Activated T-helper 2 cell treated with anti-CD3 and anti-CD28 coated beads, Interferon-gamma antibody, Interleukin-2, Interleukin-4, amounts not matched to agents 10 μg/mL and 5 μg/mL and 100 μg/mL, durations not matched to agents 14 hours and 24 hours and 36 hours (primary cell): ENCODE results near the gene ZNF546. TPM values are rescaled to one million over a fixed set of nuclear protein-coding genes. Genes with fewer than 3 reads are reported as not detected.
A peak's percentile ranks its signal among the peaks of the same experiment; 100 is the strongest.

Experiments
- DNase-seq: peaks from one replicate; pipeline ENCODE4 v3.0.0; 2021; ENCODE audit warnings: low spot score
- H3K27ac Mint-ChIP-seq: one replicate; pipeline ENCODE4 v1.8.0; 2021; ENCODE audit warnings: mixed read lengths
- H3K27me3 Mint-ChIP-seq: one replicate; pipeline ENCODE4 v1.8.0; 2021; ENCODE audit warnings: low read depth, mixed read lengths
- H3K36me3 Mint-ChIP-seq: one replicate; pipeline ENCODE4 v1.8.0; 2021; ENCODE audit warnings: low read depth, mixed read lengths
- H3K4me1 Mint-ChIP-seq: one replicate; pipeline ENCODE4 v1.8.0; 2021; ENCODE audit warnings: low read depth, mixed read lengths
- H3K4me3 Mint-ChIP-seq: one replicate; pipeline ENCODE4 v1.8.0; 2021; ENCODE audit warnings: low read depth, mild to moderate bottlenecking, moderate library complexity, mixed read lengths
- H3K9me3 Mint-ChIP-seq: one replicate; pipeline ENCODE4 v1.8.0; 2021; ENCODE audit warnings: mixed read lengths
- intact Hi-C: fragments of 100-400 bp; cut with micrococcal nuclease; formaldehyde crosslinking; loops from one replicate; pipeline ENCODE4 v1.15.1; 2023
- total RNA-seq: library from RNA; stranded (reverse); gene quantifications from 2 replicates; pipeline ENCODE4 v1.2.3, GENCODE V29; 2022

ZNF546 gene
- total RNA-seq, 1 donor from 2014 or later = 4.6 TPM

- Mint-ChIP-seq H3K9me3 (no peaks in the 10 kb centered on the region), H3K27ac (peak overlapping the region; percentile 96), H3K27me3 (no peaks in the 10 kb centered on the region), H3K4me1 (peaks cover 42% of the 10 kb centered on the region), H3K36me3 (peaks cover 46% of the 10 kb centered on the region), H3K4me3 (peak overlapping the region; percentile 92)
- no peak for DNase-seq
- intact Hi-C loops = loop anchor here (1.0 to 5.0 kb wide), 2 partner anchors 29 to 138 kb away; partner anchors contain the start of gene DYRK1B
Observed at GRCh38 chr19:39969681-39970424, 27.0 kb upstream of the ZNF546 start.

GRCh38 chr19:39970425-39970674 lies 26.5 kb upstream of the ZNF546 start:
- Mint-ChIP-seq H3K4me1 (peaks cover 42% of the 10 kb centered on the region), H3K27me3 (no peaks in the 10 kb centered on the region), H3K27ac (peak overlapping the region; percentile 96), H3K36me3 (peaks cover 51% of the 10 kb centered on the region), H3K4me3 (peak overlapping the region; percentile 92), H3K9me3 (no peaks in the 10 kb centered on the region)
- DNase-seq = no peak
- intact Hi-C loops = loop anchor here (1.0 to 5.0 kb wide), 2 partner anchors 29 to 138 kb away; partner anchors contain the start of gene DYRK1B

GRCh38 chr19:39970675-39971379 lies 26.0 kb upstream of the ZNF546 start, which contains the start of gene PSMC4:
Gene PSMC4, plus strand, starts transcription at chr19:39971165. Its CDS starts 38 bp downstream, at chr19:39971203.
- Mint-ChIP-seq H3K36me3 (peaks cover 55% of the 10 kb centered on the region), H3K4me3 (peak within 1 kb of the TSS; percentile 92), H3K4me1 (peaks cover 42% of the 10 kb centered on the region)

GRCh38 chr19:39971380-39972035 lies 25.4 kb upstream of the ZNF546 start:
- Mint-ChIP-seq H3K27me3 (no peaks in the 10 kb centered on the region), H3K4me1 (peaks cover 42% of the 10 kb centered on the region), H3K9me3 (no peaks in the 10 kb centered on the region), H3K4me3 (peak overlapping the region; percentile 92), H3K36me3 (peaks cover 58% of the 10 kb centered on the region), H3K27ac (peak overlapping the region; percentile 96)
- no peak for DNase-seq
- intact Hi-C loops = loop anchor here (1.0 to 5.0 kb wide), 3 partner anchors 25 to 139 kb away; partner anchors contain the start of gene DYRK1B

More at GRCh38 chr19:39970675-39971379, 26.0 kb upstream of the ZNF546 start, which contains the start of gene PSMC4:
- intact Hi-C loops = loop anchor here (1.0 to 5.0 kb wide), 4 partner anchors 25 to 139 kb away; partner anchors contain the start of gene DYRK1B
- Mint-ChIP-seq H3K27me3 (no peaks in the 10 kb centered on the region), H3K27ac (peak within 1 kb of the TSS; percentile 96), H3K9me3 (no peaks in the 10 kb centered on the region)
- DNase-seq = peak; percentile 99

GRCh38 chr19:39974377-39975155 lies 22.3 kb upstream of the ZNF546 start:
- Mint-ChIP-seq H3K36me3 (peaks cover 72% of the 10 kb centered on the region), H3K27ac (no peak overlapping the region), H3K9me3 (no peaks in the 10 kb centered on the region), H3K4me3 (no peak overlapping the region), H3K27me3 (no peaks in the 10 kb centered on the region), H3K4me1 (peaks cover 25% of the 10 kb centered on the region)
- intact Hi-C loops = loop anchor here (5.0 kb wide), 1 partner anchor 142 kb away; the partner anchor contains the start of gene DYRK1B
- DNase-seq = no peak

GRCh38 chr19:39982883-39983282 lies 14.0 kb upstream of the ZNF546 start:
- intact Hi-C loops = no loop called here
- H3K4me1 Mint-ChIP-seq = peaks cover 3% of the 10 kb centered on the region
- H3K4me3 Mint-ChIP-seq = no peak overlapping the region
- H3K36me3 Mint-ChIP-seq = peaks cover 96% of the 10 kb centered on the region
- DNase-seq = no peak
- H3K27ac Mint-ChIP-seq = no peak overlapping the region
- H3K27me3 Mint-ChIP-seq = no peaks in the 10 kb centered on the region
- H3K9me3 Mint-ChIP-seq = peaks cover 46% of the 10 kb centered on the region

- DNase-seq = no peak
- peaks cover 94% of the 10 kb centered on the region for H3K36me3 Mint-ChIP-seq
- H3K4me3 Mint-ChIP-seq = no peak overlapping the region
Observed at GRCh38 chr19:39983695-39984300, 13.1 kb upstream of the ZNF546 start.

GRCh38 chr19:39986643-39987042 lies 10.2 kb upstream of the ZNF546 start:
- Mint-ChIP-seq H3K4me1 (peaks cover 4% of the 10 kb centered on the region), H3K27ac (no peak overlapping the region), H3K9me3 (peaks cover 49% of the 10 kb centered on the region), H3K27me3 (no peaks in the 10 kb centered on the region), H3K4me3 (no peak overlapping the region), H3K36me3 (peaks cover 85% of the 10 kb centered on the region)
- no peak for DNase-seq
- intact Hi-C loops = no loop called here

More at GRCh38 chr19:39983695-39984300, 13.1 kb upstream of the ZNF546 start:
- peaks cover 3% of the 10 kb centered on the region for H3K4me1 Mint-ChIP-seq
- H3K9me3 Mint-ChIP-seq = peaks cover 47% of the 10 kb centered on the region
- no peak overlapping the region for H3K27ac Mint-ChIP-seq
- no peaks in the 10 kb centered on the region for H3K27me3 Mint-ChIP-seq
- intact Hi-C loops = no loop called here

- peaks cover 6% of the 10 kb centered on the region for H3K4me1 Mint-ChIP-seq
- peaks cover 49% of the 10 kb centered on the region for H3K9me3 Mint-ChIP-seq
- DNase-seq = no peak
- no peak overlapping the region for H3K27ac Mint-ChIP-seq
- H3K4me3 Mint-ChIP-seq = no peak overlapping the region
- H3K27me3 Mint-ChIP-seq = no peaks in the 10 kb centered on the region
- peaks cover 82% of the 10 kb centered on the region for H3K36me3 Mint-ChIP-seq
- intact Hi-C loops = no loop called here
Observed at GRCh38 chr19:39987167-39987566, 9.7 kb upstream of the ZNF546 start.

- H3K4me3 Mint-ChIP-seq = no peak overlapping the region
- no peak for DNase-seq
- peaks cover 48% of the 10 kb centered on the region for H3K9me3 Mint-ChIP-seq
- intact Hi-C loops = no loop called here
- peaks cover 7% of the 10 kb centered on the region for H3K4me1 Mint-ChIP-seq
- H3K27me3 Mint-ChIP-seq = no peaks in the 10 kb centered on the region
- H3K27ac Mint-ChIP-seq = no peak overlapping the region
- H3K36me3 Mint-ChIP-seq = peaks cover 82% of the 10 kb centered on the region
Observed at GRCh38 chr19:39987596-39987995, 9.3 kb upstream of the ZNF546 start.

- intact Hi-C loops = no loop called here
- peaks cover 24% of the 10 kb centered on the region for H3K9me3 Mint-ChIP-seq
- peaks cover 33% of the 10 kb centered on the region for H3K4me1 Mint-ChIP-seq
Observed at GRCh38 chr19:39993605-39994004, 3.3 kb upstream of the ZNF546 start.

GRCh38 chr19:39994361-39994760 lies 2.5 kb upstream of the ZNF546 start:
- Mint-ChIP-seq H3K36me3 (peaks cover 63% of the 10 kb centered on the region), H3K4me3 (no peak overlapping the region), H3K27ac (no peak overlapping the region), H3K9me3 (peaks cover 21% of the 10 kb centered on the region), H3K4me1 (peaks cover 33% of the 10 kb centered on the region), H3K27me3 (no peaks in the 10 kb centered on the region)
- intact Hi-C loops = no loop called here
- DNase-seq = no peak

More at GRCh38 chr19:39993605-39994004, 3.3 kb upstream of the ZNF546 start:
- no peaks in the 10 kb centered on the region for H3K27me3 Mint-ChIP-seq
- H3K36me3 Mint-ChIP-seq = peaks cover 66% of the 10 kb centered on the region
- DNase-seq = no peak
- H3K4me3 Mint-ChIP-seq = no peak overlapping the region
- H3K27ac Mint-ChIP-seq = no peak overlapping the region
